CD14-positive monocyte (primary cell): ENCODE data around the gene MAML3. TPM values are rescaled to one million over a fixed set of nuclear protein-coding genes. Genes with fewer than 3 reads are reported as not detected.

Experiments
- DNase-seq, 3 donors: peaks; one replicate each; pipeline ENCODE4 v3.0.0-alpha.2; 2011 to 2022
- H2AFZ ChIP-seq: 2 replicates; pipeline ENCODE4 v1.6.0; 2012; ENCODE audit warnings: mild to moderate bottlenecking, low read depth, low read length, inconsistent platforms; ENCODE audit not compliant: insufficient read depth, poor library complexity, severe bottlenecking
- H3K27ac ChIP-seq, 2 donors: 1 replicate in 1 of 2; 2 replicates in 1 of 2; pipeline ENCODE4 v1.5.1; 2012 to 2013; ENCODE audit warnings: low read length in 2 of 2, control low read depth in 1 of 2, inconsistent platforms in 1 of 2, low read depth in 1 of 2, mild to moderate bottlenecking in 1 of 2
- H3K27me3 ChIP-seq, 2 donors: one replicate each; pipeline versions ENCODE4 v1.6.0 to v1.6.1; 2011 to 2013; ENCODE audit warnings: low read length in 2 of 2; ENCODE audit not compliant: control insufficient read depth in 2 of 2, insufficient read depth in 2 of 2
- H3K36me3 ChIP-seq, 2 donors: replicated peaks in 1 of 2; 1 replicate in 1 of 2; 2 replicates in 1 of 2; pipeline versions ENCODE4 v1.5.1 to v1.6.1; 2012 to 2013; ENCODE audit warnings: low read length in 2 of 2, control low read depth in 1 of 2, inconsistent platforms in 1 of 2, mild to moderate bottlenecking in 1 of 2; ENCODE audit not compliant: insufficient read depth in 2 of 2, control insufficient read depth in 1 of 2
- H3K4me1 ChIP-seq, 2 donors: 1 replicate in 1 of 2; 2 replicates in 1 of 2; pipeline versions ENCODE4 v1.5.1 to v1.6.1; 2012 to 2013; ENCODE audit warnings: low read length in 2 of 2, control low read depth in 1 of 2, inconsistent platforms in 1 of 2, mild to moderate bottlenecking in 1 of 2, moderate library complexity in 1 of 2; ENCODE audit not compliant: insufficient read depth in 2 of 2, control insufficient read depth in 1 of 2
- H3K4me2 ChIP-seq: replicated peaks from 2 replicates; pipeline ENCODE3; 2012; ENCODE audit warnings: low read length, moderate library complexity, mild to moderate bottlenecking; ENCODE audit not compliant: poor library complexity, severe bottlenecking; ENCODE audit errors: extremely low read depth
- H3K4me3 ChIP-seq, 3 experiments: fragments of 200-600 bp in 1 of 3; sonication (generic) in 1 of 3; replicated peaks in 1 of 3; 1 replicate in 2 of 3; 2 replicates in 1 of 3; pipeline ENCODE4 v1.5.1; 2011 to 2013; ENCODE audit warnings: low read length in 3 of 3, mild to moderate bottlenecking in 3 of 3, control low read depth in 2 of 3, low read depth in 2 of 3, inconsistent platforms in 1 of 3, moderate library complexity in 1 of 3
- H3K79me2 ChIP-seq: 2 replicates; pipeline ENCODE4 v1.6.0; 2012; ENCODE audit warnings: mild to moderate bottlenecking, control low read depth, inconsistent platforms, low read length, moderate library complexity; ENCODE audit not compliant: insufficient read depth
- H3K9ac ChIP-seq: 2 replicates; pipeline ENCODE4 v1.6.0; 2017; ENCODE audit warnings: low read length, mild to moderate bottlenecking; ENCODE audit not compliant: insufficient read depth, poor library complexity, severe bottlenecking
- H3K9me3 ChIP-seq, 2 donors: replicated peaks in 1 of 2; 1 replicate in 1 of 2; 2 replicates in 1 of 2; pipeline versions ENCODE4 v1.5.1 to v1.6.1; 2012 to 2013; ENCODE audit warnings: low read length in 2 of 2, control low read depth in 1 of 2; ENCODE audit not compliant: control insufficient read depth in 1 of 2, insufficient read depth in 1 of 2
- H4K20me1 ChIP-seq: 2 replicates; pipeline ENCODE4 v1.6.0; 2012; ENCODE audit warnings: mild to moderate bottlenecking, low read length, control low read depth, moderate library complexity; ENCODE audit not compliant: insufficient read depth
- H3K27ac Mint-ChIP-seq, 7 donors: one replicate each; pipeline ENCODE4 v1.8.0; 2020; ENCODE audit warnings: mild to moderate bottlenecking in 7 of 7, mixed read lengths in 7 of 7, moderate library complexity in 6 of 7, inconsistent platforms in 2 of 7
- H3K27me3 Mint-ChIP-seq, 3 donors: one replicate each; pipeline ENCODE4 v1.8.0; 2021 to 2022; ENCODE audit warnings: low read depth in 3 of 3, mild to moderate bottlenecking in 3 of 3, mixed read lengths in 3 of 3, moderate library complexity in 3 of 3, inconsistent platforms in 1 of 3
- H3K36me3 Mint-ChIP-seq, 2 donors: one replicate each; pipeline ENCODE4 v1.8.0; 2020; ENCODE audit warnings: mixed read lengths in 2 of 2, inconsistent platforms in 1 of 2, mild to moderate bottlenecking in 1 of 2
- H3K4me1 Mint-ChIP-seq: one replicate; pipeline ENCODE4 v1.8.0; 2020; ENCODE audit warnings: mild to moderate bottlenecking, mixed read lengths
- H3K4me3 Mint-ChIP-seq, 2 donors: one replicate each; pipeline ENCODE4 v1.8.0; 2020; ENCODE audit warnings: mild to moderate bottlenecking in 2 of 2, mixed read lengths in 2 of 2, moderate library complexity in 1 of 2
- H3K9me3 Mint-ChIP-seq, 7 donors: one replicate each; pipeline ENCODE4 v1.8.0; 2020 to 2022; ENCODE audit warnings: mixed read lengths in 7 of 7, mild to moderate bottlenecking in 6 of 7, moderate library complexity in 6 of 7, inconsistent platforms in 2 of 7
- WGBS: methylation state at CpG from one replicate; pipeline ENCODE4 v1.1.5; 2013; ENCODE audit warnings: missing lambda C conversion rate; ENCODE audit not compliant: insufficient coverage; 5-methylcytosine and 5-hydroxymethylcytosine counted together
- intact Hi-C, 2 donors: fragments of 100-400 bp; cut with micrococcal nuclease; formaldehyde crosslinking; loops; one replicate each; pipeline versions ENCODE4 v1.15.0 to v1.15.1; 2023
- polyA plus RNA-seq, 3 donors: library from polyadenylated mRNA; depleted of rRNA in 1 of 3; unstranded in 2 of 3; stranded (reverse) in 1 of 3; fragments of 300-500 nt in 2 of 3; fragments of >200 nt in 1 of 3; fragmentation: Illumina TruSeq in 2 of 3; gene quantifications; 1 replicate in 2 of 3; 2 replicates in 1 of 3; pipeline ENCODE4 v1.2.3, GENCODE V29; 2012 to 2021
- TF ChIP-seq, protein P1 (sequence below): fragments of 200-600 bp; IDR thresholded peaks from one replicate; pipeline ENCODE4 v1.8.0; 2022; ENCODE audit warnings: antibody characterized with exemption, mild to moderate bottlenecking

MAML3 gene
- polyA plus RNA-seq, 3 donors: 1.5 to 6.5 (median 2.3) TPM

DNA sequence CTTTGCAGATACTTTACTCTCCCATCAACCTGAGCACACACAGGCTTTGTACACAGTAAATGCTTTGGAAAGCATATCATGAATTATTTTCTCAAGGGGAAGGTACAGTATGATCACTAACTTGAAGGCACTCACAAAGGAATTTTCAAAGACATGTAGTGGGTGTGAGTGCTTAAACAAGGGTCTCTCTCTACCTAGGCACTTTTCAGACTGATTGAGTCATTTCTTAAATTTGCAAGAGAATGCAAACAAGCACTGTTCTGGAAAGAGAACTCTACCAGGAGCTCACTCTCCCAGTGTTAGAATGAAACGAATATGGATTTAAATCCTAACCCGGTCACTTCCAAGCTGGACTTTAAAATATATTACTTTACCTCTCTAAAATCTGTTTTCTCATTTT lies 85.7 kb downstream of the MAML3 start:
- H2AFZ ChIP-seq: no peak overlapping the region
- no peak overlapping the region for H3K4me2 ChIP-seq
- Mint-ChIP-seq H3K27ac (peak overlapping the region in 2 of 7 donors; percentile 11 to 20), H3K4me1 (peaks cover 43% of the 10 kb centered on the region), H3K36me3 (no peaks in the 10 kb centered on the region), H3K9me3 (peaks cover 0 to 2% (median 0%) of the 10 kb centered on the region in 7 donors), H3K27me3 (no peaks in the 10 kb centered on the region), H3K4me3 (no peak overlapping the region)
- no CpG with 5 or more reads among the region's 2 CpGs for WGBS
- H4K20me1 ChIP-seq: peaks cover 4% of the 10 kb centered on the region
- TF ChIP-seq, protein P1, sequence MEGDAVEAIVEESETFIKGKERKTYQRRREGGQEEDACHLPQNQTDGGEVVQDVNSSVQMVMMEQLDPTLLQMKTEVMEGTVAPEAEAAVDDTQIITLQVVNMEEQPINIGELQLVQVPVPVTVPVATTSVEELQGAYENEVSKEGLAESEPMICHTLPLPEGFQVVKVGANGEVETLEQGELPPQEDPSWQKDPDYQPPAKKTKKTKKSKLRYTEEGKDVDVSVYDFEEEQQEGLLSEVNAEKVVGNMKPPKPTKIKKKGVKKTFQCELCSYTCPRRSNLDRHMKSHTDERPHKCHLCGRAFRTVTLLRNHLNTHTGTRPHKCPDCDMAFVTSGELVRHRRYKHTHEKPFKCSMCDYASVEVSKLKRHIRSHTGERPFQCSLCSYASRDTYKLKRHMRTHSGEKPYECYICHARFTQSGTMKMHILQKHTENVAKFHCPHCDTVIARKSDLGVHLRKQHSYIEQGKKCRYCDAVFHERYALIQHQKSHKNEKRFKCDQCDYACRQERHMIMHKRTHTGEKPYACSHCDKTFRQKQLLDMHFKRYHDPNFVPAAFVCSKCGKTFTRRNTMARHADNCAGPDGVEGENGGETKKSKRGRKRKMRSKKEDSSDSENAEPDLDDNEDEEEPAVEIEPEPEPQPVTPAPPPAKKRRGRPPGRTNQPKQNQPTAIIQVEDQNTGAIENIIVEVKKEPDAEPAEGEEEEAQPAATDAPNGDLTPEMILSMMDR: no peak
- H3K9me3 ChIP-seq: no peaks in the 10 kb centered on the region
- H3K79me2 ChIP-seq: peaks cover 9% of the 10 kb centered on the region
- intact Hi-C loops: no loop called here
- no peak for DNase-seq
- H3K4me1 ChIP-seq: peaks cover 39 to 45% of the 10 kb centered on the region in 2 donors
- no peaks in the 10 kb centered on the region for H3K27me3 ChIP-seq
- H3K4me3 ChIP-seq: no peak overlapping the region
- H3K36me3 ChIP-seq: no peaks in the 10 kb centered on the region
- H3K27ac ChIP-seq: no peak overlapping the region
- no peak overlapping the region for H3K9ac ChIP-seq

DNA sequence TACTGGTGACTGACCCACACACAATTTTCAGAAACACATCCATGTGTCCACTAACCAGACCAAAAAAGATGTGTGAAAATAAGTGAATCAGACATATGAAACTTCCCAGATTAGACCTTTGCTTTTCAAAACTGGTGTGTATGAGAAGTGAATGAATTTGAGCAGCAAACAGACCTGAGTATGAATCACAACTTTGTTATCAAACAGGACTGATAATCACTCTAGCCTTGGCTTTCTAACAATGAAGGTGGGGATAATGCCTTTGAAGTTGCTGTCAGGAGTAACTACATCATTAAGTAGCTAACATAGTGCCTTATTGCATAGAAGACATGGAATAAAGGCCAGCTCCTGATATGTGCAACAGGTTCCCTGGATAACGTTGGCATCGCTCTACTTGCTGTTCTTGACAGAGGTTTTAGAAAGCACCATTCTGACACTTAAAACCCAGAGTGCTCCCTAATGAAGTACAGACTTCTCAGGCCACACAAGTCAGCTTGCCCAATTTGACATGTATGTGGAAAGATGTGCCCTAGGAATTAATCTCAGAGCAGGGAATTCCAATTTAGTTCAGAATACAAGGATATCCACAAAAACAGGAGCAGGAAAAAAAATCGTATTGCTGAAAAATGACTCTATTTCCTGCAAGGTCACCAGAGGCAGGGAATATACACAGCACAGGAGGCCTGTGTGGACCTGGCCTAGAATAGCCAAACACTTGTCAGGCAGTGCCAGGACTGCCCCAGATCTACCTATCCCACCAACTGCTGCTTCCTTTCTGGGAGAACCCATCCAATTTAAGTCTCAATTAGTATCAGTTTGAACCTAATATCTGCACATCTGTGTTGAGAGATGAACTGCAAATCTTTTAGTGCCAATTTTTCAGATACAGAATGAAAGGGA lies 87.7 kb downstream of the MAML3 start:
- H3K4me1 Mint-ChIP-seq: peaks cover 30% of the 10 kb centered on the region
- H2AFZ ChIP-seq: no peak overlapping the region
- TF ChIP-seq, protein P1: no peak
- no peak for DNase-seq
- no peaks in the 10 kb centered on the region for H3K36me3 Mint-ChIP-seq
- no peaks in the 10 kb centered on the region for H3K36me3 ChIP-seq
- no peak overlapping the region for H3K4me3 Mint-ChIP-seq
- H3K79me2 ChIP-seq: peaks cover 4% of the 10 kb centered on the region
- peaks cover 26 to 32% of the 10 kb centered on the region in 2 donors for H3K4me1 ChIP-seq
- H3K4me3 ChIP-seq: no peak overlapping the region
- no peaks in the 10 kb centered on the region for H3K27me3 ChIP-seq
- no peaks in the 10 kb centered on the region for H3K27me3 Mint-ChIP-seq
- no peaks in the 10 kb centered on the region for H3K9me3 ChIP-seq
- WGBS: 93% methylated on average over 2 of the region's 3 CpGs
- no peak overlapping the region for H3K27ac Mint-ChIP-seq
- intact Hi-C loops: no loop called here
- H3K9me3 Mint-ChIP-seq: no peaks in the 10 kb centered on the region
- H4K20me1 ChIP-seq: peaks cover 4% of the 10 kb centered on the region
- no peak overlapping the region for H3K27ac ChIP-seq
- H3K9ac ChIP-seq: no peak overlapping the region
- no peak overlapping the region for H3K4me2 ChIP-seq
